ENCODE results near the gene ALKBH7.

DNA sequence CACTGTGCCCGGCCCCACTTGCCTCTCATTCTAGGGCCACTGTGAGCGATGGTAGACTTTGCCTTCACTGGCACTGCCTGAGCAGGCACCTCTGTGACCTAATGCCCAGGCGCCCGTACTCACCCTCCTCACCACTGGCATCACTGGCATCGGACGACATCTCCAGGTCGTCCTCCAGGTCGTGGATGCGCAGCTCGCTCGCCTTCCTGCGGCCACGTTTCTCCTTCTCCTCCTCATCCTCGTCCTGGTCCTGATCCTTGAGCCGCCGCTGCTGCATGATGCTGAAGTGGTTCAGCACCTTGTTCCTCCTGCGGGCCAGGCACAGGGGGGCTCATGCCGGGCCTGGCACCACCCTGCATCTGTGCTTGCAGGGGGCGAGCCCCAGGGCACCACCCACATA lies 10.6 kb downstream of the ALKBH7 start:
- TF ChIP-seq POLR2AphosphoS5 (IDR thresholded peaks at IDR 0.05; ENCODE audit: low read depth, low read length) (no peak), REST (IDR thresholded peaks at IDR 0.05; ENCODE audit: insufficient read depth in 1 of 2, low read depth in 2 of 2, low read length in 2 of 2) (no peak), TAF1 (IDR thresholded peaks at IDR 0.05; ENCODE audit: borderline replicate concordance, insufficient read depth, low read length) (no peak)

Measured in PFSK-1 (cell line).